ENCODE results near the gene MS4A5.

DNA sequence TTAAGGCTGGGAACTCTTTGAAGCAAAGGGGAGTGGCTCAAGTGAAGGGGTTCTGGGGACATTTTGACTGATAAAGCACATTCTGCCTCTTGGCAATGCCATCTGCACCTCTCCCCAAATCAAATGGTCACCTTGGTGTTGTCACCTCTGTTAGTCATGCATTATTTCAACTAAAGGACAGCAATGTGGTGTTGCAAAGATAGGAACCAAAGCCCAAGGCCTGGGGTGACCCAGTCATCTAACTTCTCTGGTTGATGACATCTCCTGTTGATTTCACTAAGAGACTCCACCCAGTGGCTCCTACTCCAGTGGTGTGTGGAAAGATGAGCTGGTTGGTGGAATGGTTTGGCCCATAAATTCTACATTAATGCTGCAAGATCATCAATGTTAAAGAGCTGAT, 18.5 kb downstream of the MS4A5 start:
- TF ChIP-seq EZH2 (IDR thresholded peaks at IDR 0.05; ENCODE audit: low read length, unreplicated experiment) = no peak
- TF ChIP-seq, protein P1, sequence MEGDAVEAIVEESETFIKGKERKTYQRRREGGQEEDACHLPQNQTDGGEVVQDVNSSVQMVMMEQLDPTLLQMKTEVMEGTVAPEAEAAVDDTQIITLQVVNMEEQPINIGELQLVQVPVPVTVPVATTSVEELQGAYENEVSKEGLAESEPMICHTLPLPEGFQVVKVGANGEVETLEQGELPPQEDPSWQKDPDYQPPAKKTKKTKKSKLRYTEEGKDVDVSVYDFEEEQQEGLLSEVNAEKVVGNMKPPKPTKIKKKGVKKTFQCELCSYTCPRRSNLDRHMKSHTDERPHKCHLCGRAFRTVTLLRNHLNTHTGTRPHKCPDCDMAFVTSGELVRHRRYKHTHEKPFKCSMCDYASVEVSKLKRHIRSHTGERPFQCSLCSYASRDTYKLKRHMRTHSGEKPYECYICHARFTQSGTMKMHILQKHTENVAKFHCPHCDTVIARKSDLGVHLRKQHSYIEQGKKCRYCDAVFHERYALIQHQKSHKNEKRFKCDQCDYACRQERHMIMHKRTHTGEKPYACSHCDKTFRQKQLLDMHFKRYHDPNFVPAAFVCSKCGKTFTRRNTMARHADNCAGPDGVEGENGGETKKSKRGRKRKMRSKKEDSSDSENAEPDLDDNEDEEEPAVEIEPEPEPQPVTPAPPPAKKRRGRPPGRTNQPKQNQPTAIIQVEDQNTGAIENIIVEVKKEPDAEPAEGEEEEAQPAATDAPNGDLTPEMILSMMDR (conservative IDR thresholded peaks at IDR 0.05; ENCODE audit: low read depth, low read length) = no peak

Data from PC-3 (cell line).